HG02642 (cell line): ENCODE results near the gene NUP153.

Experiments used
- ATAC-seq: cut with Tn5 transposase; IDR thresholded peaks from one replicate; pipeline ENCODE4 v1.9.1; 2021; ENCODE audit warnings: mild to moderate bottlenecking; ENCODE audit not compliant: unreplicated experiment, poor library complexity

The NUP153 gene

GRCh38 chr6:17577059-17577458, 129.7 kb downstream of the NUP153 start:
- no peak for ATAC-seq

GRCh38 chr6:17574866-17575560, 131.7 kb downstream of the NUP153 start:
- ATAC-seq, result no peak

GRCh38 chr6:17565399-17565798, 141.3 kb downstream of the NUP153 start:
- ATAC-seq, result no peak
